ENCODE results near the gene CACNA1S.
A peak's percentile ranks its signal among the peaks of the same experiment; 100 is the strongest.

Gene CACNA1S

DNA sequence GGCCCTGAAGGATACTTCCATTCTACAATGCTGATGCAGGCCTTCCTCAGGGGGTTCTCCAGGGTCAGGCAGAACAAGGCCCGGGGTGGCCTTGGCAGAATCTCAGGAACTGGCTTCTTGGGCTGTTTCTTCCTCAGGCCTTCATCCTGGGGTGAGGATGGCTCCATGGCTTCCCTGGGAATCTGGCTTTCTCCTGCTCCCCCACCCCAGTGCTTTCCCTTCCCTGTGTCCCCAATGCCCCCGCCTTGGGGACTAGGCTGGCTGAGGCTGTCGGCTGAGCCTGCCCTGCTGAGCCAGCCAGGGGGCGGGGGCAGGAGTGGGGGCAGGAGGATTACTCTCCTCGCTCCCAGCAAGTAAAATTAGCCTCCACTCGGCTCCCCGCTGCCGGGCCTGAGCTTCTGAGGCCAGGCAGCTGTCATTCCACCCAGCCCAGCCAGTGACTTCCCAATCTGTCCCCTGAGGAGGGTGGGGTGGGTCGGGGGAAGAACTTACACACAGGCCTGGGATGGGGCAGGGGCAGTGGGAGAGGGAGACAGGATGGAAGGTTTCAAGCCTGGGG is at the start of gene CACNA1S:
CACNA1S (minus strand) TSS at position 254 of the 559 bp plus-strand sequence; CDS start at position 167, 87 bp downstream.
- FAIRE-seq = no peak

DNA sequence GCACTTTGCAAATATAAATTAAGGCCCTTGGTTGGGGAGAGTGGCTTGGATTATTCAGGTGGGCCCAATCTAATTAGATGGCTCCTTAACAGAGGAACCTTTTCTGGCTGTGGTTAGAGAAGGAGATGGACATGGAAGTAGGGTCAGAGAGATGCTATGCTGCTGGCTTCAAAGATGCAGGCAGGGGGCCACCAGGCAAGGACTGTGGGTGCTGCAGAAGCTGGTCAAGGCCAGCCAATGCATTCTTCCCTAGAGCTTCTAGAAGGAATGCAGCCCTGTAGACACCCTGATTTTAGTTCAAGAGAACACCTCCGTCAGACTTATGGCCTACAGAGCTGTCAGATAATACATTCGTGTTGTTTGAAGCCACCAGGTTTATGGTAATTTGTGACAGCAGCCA is 45.7 kb upstream of the CACNA1S start:
- FAIRE-seq = no peak
- no peak for DNase-seq (ENCODE audit: extremely low spot score, insufficient read length, low read depth)

More for the DNA sequence above, at the start of gene CACNA1S:
- no peak for DNase-seq (ENCODE audit: extremely low spot score, insufficient read length, low read depth)

DNA sequence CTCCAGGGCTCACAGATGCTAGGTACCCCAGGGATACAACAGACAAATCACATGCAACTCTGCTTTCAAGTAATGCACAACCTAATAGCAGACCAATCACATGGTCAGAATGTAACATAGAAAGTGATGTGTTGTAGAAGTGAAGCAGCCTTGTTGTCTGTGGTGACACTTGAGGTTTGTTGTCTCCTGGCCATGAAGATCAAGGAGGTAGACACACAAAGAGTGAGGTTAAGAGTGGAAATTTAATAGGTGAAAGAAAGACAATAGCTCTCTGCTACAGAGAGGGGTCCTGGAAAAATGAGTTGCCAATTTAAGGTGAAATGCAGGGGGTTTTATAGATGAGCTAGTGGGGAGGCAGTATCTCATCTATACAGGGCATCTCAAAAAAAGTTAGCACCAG is 44.6 kb upstream of the CACNA1S start:
- no peak for DNase-seq (ENCODE audit: extremely low spot score, insufficient read length, low read depth)
- no peak for FAIRE-seq

DNA sequence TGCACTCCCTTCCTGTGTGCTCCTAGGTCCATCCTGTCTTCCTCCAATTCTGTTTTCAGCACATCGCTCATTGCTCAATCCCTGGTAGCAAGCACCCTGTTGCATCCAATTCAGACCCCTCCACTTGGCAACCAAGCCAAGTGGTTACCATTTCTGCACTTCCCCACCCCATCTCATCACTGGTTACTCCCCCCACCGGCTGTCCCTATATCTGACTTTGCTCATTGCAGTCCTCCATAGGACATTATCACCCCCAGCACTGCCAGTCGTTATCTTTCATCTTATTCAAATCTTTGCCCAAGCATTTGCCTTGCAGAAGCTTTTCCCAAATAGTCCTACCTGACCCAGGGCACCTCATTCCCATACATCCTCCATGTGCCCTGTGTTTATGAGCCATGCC is 44.1 kb upstream of the CACNA1S start:
- FAIRE-seq = no peak
- DNase-seq (ENCODE audit: extremely low spot score, insufficient read length, low read depth) = no peak

DNA sequence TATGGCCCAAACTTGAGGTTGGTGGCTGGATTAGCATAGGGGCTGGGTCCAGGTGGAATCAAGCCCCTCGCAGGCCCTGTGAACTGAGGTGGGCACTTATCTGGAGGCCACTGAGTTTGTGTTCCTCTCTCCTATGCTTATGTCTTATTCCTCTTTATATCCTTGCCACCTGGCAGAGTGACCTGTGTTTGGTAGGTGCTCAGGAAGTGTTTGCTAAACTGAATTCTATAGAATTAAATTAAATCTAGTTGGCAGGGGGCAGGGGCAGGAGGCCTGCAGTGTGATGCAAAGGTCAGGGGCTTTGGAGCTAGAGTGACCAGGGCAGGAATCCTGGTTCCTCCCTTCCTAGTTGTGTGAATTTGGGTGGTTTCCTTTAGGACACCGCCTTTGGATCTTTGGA is 43.1 kb upstream of the CACNA1S start:
- FAIRE-seq (no peak), DNase-seq (ENCODE audit: extremely low spot score, insufficient read length, low read depth) (no peak)

DNA sequence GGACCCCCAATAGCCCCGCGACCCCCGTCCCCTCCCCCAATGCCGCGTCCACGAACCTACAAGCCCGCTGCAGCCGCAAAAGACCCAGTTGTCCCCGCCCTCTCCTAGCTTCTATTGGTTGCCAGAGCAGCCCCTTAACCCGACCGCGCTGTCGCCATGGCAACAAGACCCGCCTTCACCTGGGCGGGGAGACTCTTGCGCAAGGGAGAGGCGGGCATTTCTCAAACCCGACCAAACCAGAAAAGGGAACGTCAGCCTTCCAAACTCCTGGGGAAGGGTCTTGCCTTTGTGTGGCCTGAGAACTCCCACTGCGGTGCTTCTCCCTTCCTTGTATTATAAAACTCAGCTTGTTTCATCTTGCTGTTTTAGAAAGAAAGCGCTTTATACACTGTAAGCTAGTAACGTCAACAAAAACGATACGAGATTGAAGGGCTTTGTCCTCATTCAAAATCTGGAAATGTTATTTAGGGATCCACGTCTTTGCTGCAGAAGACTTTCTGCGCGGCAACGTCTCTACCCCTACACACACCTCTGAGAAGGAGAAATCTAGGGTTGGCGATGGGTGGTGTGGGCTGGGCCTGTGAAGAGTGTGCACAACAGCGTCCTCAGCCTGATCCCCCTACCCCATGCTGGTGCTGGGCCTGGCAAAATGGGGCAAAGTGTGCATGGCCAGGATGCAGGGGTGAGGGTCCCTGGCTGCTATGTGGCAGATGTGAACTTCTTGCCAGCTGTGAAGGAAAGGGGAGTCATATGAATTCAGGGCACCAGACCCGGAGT is 42.4 kb upstream of the CACNA1S start, which contains the start of gene TMEM9:
TMEM9 (minus strand) TSS at position 86 of the 777 bp plus-strand sequence. CDS start 551 bp downstream, outside the sequence.
- FAIRE-seq (peak; percentile 84), DNase-seq (ENCODE audit: extremely low spot score, insufficient read length, low read depth) (peak; percentile 97)

DNA sequence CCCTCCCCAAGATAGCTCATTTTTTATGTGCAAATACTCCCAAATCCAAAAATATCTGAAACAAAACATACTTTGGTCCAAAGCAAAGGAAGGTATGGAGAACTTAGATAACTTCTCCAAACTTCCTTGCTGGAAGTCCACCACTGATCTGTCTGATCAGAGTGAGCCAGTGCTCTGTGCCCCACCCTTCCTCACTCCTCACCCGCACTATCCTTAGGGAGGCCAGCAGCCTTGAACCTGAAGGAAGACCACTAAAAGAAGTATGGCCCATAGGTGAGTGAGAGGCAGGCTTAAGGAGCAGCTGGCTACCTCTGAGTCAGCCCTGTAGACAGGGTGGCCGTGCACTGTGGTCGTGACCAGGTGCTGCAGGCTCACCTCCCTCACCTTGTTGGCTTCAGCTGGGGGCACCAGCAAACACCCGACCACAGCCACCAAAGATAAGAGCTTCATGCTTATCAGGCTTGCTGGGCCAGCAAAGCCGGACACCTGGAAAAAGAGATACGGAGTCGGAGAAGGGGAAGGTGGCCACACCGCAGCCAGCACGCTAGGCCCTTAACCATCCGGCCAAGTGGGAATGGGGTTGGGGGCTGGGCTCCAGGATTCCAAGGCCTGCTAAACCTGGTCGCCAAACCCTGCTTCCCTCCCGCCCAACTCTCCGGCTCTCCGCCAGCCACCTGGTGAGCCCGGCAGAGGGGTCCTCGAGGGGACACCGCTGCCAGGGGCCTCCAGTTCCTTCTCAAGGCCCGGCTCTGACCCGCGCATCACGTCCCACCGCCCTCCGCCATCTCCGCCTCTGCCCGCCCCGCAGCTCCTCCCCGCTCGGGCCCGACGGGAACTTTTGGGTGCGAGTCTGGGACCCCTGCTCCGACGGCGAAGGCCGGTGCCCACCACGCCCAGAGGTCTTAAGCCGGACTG is 41.5 kb upstream of the CACNA1S start:
- DNase-seq (ENCODE audit: extremely low spot score, insufficient read length, low read depth) (peak; percentile 65), FAIRE-seq (no peak)

DNA sequence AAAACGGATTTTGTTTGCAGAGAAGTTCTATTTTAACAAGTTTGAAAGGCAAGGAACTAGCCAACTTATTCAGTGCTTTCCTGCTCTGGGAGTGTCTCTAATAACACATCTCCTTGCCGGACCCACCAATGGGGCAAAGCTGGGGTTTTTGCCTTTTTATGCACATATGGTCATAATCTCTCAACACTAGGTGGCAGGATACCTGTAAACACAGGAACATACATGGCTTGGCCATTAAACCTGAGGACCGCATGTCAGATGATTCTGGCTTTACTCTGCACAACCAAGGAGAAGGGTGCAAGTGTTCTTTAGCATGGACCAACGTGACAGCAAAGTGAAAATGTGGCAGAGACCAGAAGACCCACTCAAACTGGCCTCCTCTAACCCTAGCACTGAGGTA is 37.2 kb upstream of the CACNA1S start:
- FAIRE-seq = peak; percentile 47
- DNase-seq (ENCODE audit: extremely low spot score, insufficient read length, low read depth) = peak; percentile 20

DNA sequence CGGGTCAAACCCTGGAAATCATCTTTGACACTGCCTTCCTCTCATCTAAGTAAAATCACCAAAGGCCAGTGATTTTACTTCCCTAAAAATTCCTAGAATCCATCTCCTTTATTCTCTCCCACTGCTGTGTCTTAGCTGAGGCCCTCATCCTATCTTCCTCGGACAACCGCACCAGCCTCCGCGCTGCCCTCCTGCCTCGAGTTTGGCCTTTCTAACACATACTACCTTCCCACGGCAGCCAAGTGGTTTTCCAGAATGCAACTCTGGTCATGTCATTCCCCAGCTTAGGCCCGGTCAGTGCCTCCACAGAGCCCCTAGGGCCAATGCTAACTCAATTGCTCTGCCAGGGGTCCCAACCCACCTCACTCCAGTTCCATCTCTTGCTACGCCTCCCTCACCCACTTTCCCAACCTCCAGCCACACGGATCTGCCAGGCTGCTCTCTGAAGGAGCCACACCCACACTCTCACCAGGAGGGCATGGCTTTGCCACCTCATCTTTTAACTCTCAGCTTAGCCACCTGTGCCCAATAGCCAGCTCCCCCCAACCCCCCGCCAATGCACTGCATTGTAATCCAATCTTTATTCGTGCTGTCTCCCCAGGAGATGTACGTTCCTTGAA is 35.3 kb upstream of the CACNA1S start:
- no peak for DNase-seq (ENCODE audit: extremely low spot score, insufficient read length, low read depth)
- no peak for FAIRE-seq

DNA sequence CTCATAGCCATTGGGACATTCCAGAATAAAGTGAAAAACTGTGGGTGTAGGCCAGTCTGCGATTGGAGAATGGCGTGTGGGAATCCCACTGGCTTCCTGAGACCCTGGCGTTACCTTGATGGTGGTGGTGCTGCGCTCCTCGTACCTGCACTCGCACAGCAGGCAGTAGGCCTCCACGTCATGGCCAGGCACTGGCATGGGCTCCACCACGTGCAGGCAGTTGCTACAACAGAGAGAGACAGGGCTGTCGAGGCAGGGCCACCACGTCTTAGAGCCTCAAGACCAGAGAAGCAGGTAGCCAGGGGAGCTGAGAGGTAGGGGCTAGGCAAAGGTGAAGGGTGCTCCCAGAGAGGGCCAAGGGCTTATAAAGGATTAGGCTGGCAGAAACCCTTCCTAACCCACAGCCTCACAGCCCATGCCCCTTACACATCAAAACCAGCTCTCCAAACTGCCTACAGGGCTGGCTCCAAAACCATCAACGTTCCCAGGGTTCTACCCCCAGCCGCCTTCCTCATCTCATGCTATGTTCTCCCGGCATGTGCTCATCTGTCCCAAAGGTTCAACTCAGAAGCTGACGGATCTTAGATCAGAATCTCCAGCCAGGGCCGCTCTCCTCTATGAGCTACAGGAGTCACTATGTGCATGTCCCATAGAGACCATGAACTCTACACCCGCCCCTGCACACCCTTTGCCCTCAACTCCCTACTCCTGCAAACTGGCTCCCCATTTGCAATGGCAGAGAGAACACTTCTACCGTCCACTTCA is 34.6 kb upstream of the CACNA1S start:
- DNase-seq (ENCODE audit: extremely low spot score, insufficient read length, low read depth) = no peak
- FAIRE-seq = no peak

DNA sequence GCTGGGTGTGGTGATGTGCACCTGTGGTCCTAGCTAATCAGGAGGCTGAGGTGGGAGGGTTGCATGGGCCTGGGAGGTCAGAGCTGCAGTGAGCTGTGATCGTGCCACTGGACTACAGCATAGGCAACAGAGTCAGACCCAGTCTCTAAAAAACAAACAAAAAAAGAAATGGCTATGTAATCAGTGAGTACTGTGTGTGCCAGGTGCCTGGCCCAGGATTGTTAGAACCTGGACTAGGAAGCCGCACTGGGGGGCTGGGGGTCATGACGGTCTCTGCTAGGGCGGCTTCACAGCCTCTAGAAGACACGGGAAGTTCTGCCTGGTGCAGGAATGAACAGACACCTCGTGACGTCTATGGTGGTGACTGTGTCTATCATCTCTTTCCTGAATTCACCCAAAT is 33.6 kb upstream of the CACNA1S start:
- FAIRE-seq (no peak), DNase-seq (ENCODE audit: extremely low spot score, insufficient read length, low read depth) (no peak)

DNA sequence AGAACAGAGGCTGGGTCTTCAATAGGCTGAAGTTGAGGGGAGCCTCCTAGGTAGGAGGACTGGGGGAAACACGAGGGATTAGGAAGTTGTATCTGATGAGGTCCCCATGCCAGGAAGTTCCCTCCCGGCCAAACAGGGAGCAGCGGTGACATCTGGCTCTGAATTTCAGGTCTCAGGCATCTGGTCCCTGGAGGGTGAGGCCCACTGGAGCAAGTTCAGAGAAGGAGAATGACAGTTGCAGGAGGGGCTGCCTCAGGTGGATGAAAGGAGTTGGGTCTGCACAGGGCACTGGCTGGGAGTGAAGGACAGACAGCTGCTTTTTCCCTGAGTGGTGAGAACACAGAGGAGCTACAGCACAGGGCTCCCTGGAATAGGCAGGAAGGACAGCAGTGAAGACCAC is 32.9 kb upstream of the CACNA1S start:
- DNase-seq (ENCODE audit: extremely low spot score, insufficient read length, low read depth) (no peak), FAIRE-seq (no peak)

DNA sequence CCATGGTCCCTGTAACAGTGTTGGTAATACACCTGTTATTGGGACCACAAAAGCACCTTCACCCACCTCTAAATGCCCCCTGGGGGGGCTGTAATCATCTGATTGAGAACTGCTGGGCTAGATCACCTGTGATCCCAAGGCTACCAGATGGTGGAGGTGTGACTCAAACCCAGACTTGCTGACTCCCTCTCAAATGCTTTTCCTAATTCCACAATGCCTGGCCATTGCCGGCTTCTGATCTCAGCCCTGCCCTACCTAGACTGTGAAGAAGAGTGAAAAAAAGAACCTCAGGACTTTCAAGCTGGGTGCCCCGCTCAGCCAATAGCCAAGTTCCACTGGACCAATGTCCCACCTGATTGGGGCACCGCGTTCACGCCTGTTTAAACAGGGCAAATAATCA is 32.5 kb upstream of the CACNA1S start:
- FAIRE-seq = no peak
- no peak for DNase-seq (ENCODE audit: extremely low spot score, insufficient read length, low read depth)

DNA sequence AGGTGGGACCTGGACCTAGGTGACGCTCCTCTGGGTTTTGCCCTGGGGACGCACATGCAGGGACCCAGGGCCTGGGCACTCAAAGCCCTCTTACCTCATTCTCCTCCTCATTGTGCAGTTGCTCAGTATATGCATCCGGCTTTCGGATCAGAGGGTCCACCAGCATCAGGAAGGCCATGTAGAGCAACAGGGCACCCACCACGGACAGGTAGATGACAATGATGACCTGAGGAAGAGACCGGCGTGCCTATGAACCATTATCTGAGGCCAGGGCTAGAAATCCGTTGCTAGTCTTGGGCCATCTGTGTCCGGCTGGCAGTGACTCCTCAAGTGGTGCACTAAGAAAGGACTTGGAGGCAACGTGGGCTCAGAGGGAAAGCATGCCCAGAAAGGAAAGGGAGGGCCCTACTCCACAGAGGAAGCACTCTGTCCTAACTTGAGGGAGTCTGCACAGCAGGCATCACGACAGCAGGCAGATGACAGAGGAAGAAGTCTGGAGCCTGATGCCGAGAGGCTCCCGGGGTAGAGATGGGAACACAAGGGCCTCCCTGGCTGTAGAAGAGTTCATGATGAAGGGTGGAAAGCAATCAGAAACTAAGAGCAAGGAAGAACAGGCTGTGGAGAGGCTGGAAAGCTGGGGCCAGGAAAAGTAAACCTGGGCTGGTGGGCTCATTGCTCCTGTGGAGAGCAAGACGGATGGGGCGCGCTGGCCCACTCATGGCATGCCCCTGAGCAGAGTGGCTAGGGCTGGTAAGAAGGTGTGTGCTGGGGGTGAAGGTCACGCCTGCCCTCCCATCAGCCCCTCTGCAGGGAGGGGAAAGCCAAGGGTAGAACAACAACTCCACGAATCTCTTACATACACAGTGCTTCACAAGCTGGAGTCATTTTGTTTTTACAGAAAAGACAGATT is 31.8 kb upstream of the CACNA1S start:
- FAIRE-seq (no peak), DNase-seq (ENCODE audit: extremely low spot score, insufficient read length, low read depth) (no peak)

DNA sequence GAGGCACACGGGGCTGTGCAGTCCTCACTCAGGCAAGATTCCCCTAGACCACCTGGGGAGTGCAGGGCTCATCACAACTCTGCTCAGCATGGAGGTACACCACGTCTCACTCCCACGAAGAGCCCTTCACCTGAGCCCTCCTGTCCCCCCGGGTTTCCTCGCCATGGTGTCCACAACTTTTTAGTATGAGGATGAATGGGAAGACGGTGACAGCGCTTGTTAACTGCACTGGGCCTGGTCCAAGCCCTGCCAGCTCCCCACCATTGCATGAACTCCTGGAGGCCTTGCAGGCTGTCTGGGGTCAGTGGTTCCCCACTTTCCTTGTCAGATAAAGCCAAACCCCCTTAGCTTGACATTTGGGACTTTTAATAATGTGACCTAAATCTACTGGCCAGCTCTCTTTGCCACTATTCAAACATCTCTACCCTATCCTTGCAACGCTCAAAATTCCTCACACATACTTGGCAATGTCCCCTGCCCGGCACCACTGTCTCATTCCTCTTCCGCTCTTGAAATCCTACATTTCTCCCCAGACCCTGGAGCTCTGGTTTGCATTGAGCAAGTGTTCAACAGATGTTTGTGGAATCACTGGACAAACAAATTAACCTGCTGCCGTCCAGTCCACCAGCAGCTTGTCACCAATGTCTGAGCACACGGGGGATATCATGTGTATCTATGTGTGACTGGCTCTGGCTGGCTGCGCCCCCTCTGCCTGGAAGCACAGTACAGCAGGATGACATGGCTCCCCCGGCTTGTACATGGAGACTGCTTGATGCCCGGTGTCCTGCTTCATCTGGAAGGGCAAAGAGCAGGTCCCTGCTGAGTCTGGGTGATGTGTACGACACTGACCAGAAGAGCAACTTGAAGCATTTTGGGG is 30.9 kb upstream of the CACNA1S start:
- DNase-seq (ENCODE audit: extremely low spot score, insufficient read length, low read depth) (no peak), FAIRE-seq (no peak)

DNA sequence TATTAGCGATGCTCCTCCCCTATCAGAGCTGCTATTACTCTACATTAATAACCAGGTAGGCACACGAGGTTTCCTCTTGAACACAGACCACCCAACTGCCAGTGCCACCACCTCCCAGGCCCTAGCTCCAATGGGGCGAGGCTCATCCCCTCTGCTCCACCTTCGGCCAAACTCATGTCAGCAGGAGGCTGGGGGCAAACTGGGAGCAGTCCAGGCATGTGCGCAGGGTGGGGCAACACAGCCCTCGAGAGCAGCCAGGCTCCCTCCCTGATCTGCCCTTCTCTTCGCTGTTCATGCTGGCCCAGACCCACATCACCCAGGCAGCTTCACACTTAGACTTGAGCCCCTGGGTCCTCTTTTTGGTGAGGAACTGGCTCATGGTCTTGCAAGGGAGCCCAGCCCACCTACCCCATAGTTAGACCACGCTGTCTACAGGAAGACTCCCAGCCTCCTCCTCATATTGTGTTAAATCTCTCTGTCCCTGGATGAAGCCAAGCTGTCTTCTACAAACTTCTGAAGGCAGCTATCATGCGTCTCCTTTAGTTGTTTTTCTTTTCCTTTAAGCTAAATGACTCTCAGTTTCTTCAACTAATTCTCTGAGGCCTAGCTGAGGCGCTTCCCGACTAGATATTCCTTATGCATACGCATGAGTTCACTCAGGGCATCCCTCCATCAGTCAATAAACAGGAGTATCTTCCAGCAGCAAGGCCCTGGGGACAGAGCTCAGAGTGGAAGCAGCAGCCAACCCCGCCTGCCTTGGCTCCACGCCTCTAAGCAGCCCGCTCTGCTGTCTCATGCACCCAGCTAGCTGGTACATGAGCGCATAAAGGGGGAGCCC is 30.0 kb upstream of the CACNA1S start:
- no peak for FAIRE-seq

DNA sequence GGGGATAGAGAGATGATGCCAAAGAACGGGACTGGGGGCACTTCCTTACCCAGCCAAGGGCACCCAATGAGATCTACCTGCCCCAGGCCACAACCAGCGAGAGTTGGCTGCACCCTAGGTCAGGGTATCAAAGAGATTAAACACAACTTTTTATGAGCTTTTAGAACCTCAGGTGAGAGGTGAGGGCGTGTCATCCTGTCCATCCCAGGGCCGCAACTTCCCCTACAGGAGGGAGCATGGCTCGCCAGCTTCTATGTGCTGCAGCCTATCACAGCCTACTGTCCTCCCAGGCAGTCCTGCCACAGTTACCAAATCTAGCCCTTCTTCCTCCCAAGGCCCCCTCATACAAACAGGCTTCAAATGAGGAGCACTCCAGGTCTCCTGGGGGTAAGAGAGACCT is 29.2 kb upstream of the CACNA1S start:
- FAIRE-seq = no peak
- DNase-seq (ENCODE audit: extremely low spot score, insufficient read length, low read depth) = no peak

More for the DNA sequence above, 30.0 kb upstream of the CACNA1S start:
- DNase-seq (ENCODE audit: extremely low spot score, insufficient read length, low read depth) = no peak

Measured in GM18507 (cell line).